HG03354 (cell line): ENCODE data around the gene POLR1B.
A peak's percentile ranks its signal among the peaks of the same experiment; 100 is the strongest.

ENCODE experiments used
- ATAC-seq: cut with Tn5 transposase; IDR thresholded peaks from one replicate; pipeline ENCODE4 v1.9.1; 2021; ENCODE audit warnings: mild to moderate bottlenecking; ENCODE audit not compliant: unreplicated experiment, poor library complexity, severe bottlenecking

The POLR1B gene

DNA sequence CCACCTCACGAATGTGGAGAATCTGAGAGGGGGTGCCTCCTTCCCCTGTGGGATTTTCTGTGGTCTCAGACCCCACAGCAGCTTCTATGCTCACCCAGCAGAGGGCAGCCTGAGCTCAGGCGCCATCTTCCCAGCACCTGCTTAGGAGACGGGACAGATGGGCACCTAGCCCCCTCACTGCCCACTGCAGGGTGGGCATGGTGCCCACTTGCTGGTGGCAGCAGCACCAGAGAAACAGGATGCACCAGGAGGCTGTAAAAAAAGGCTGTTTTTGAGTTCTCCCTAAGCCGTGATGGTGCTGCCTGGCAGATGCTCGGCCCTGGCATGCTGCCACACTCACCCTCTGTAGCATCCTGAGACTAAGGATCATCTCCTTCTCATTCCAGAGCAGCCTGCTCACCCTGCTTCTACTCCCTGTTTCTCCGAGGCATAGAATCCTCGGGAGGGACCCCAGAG, 84.4 kb downstream of the POLR1B start:
- peak; percentile 52 for ATAC-seq
